ENCODE data around the gene EOMES.

- TF ChIP-seq CTCF (IDR thresholded peaks at IDR 0.05), result no peak
- no peak for TF ChIP-seq EP300 (IDR thresholded peaks at IDR 0.05)
- no peak for TF ChIP-seq POLR2A (IDR thresholded peaks at IDR 0.05)
Observed at GRCh38 chr3:27737091-27737490, 15.0 kb upstream of the EOMES start.
